Stimulated activated CD8-positive, alpha-beta memory T cell treated with anti-CD3 and anti-CD28 coated beads, Interleukin-4, amount 100 ng/mL, for 1 hour (primary cell): ENCODE measurements around the gene PRKAG2.
A peak's percentile ranks its signal among the peaks of the same experiment; 100 is the strongest.

ENCODE experiments used
- DNase-seq, 2 donors: peaks; one replicate each; pipeline ENCODE4 v3.0.0-alpha.2; 2020; ENCODE audit warnings: low read depth in 2 of 2, low spot score in 1 of 2

Gene PRKAG2

DNA sequence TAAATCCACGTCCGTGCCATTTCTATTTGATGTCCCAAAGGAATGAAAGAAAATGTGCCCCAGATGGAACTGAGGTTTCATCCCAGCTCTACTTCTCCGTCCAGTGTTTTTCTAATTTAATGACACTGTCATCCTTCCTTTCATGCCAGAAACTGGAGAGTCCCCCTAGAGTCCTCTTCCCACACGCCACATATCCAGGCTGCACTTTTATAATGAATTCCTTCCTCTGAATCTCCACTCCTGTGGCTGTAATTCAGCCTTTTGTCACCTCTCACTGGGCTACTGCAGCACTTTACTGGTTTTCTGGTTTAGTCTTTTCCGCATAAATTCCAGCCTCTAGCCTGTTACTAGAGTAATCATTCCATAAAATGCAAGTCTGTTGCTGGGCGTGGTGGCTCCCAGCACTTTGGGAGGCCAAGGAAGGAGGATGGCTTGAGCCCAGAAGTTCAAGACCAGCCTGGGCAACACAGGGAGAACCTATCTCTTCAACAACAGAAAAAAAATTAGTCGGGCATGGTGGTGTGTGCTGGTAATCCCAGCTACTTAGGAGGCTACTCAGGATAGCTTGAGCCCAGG is 214.6 kb downstream of the PRKAG2 start:
- DNase-seq: no peak

DNA sequence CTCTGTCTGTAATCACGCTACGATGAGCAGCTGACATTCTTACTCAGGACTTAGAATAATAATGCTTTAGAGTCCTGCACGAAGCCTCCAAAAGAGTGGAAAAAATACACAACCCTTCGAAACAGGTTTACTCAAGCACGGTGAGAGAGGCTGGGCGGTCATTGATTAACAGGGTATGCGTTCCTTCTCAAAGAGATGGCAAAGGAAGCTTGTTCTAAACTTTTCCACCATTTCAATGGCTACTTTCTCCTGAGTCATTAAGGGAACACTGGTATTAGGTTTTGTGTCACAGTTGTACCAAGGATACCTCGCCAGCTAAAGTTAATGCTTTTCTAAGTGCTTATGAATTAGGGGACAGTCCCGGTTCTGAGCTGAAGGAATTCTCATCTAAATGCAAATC is 215.3 kb downstream of the PRKAG2 start:
- DNase-seq: no peak

DNA sequence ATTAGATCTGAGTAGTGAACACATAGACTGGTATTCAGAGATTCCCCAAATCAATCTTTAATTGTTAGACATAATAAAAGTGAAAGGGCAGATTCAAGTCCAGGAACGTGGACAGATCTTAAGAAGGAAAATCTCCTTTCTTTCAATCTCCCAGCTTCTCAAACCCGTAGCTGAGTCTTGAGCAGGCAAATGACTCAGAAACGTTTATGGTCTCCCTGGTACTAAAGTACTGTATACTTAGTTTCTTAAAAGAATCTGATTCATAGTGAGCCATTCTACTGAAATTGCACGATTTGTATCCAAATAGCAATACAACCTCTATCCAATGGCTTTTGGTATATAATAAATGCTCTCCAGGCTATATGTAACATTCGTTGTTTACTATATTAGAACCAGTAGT is 216.8 kb downstream of the PRKAG2 start:
- DNase-seq: no peak

DNA sequence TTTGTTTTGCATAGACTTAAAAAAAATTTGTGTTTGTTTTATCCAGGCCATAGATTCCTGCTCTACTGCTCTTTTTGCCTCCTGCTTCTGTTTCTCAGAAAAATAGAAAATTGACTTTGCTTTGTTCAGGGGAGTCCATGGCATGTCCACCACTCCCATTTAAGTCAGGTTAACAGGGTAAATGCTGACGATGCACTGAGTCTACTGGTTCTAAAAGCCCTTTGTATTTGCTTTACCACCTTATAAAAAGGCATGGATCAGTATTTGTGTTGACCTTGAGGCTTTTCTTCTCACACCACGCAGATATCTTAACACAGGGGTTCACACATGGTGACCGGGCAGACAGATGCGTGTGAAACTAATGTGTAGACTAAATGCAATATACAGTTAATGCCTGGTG is 217.7 kb downstream of the PRKAG2 start:
- no peak for DNase-seq

DNA sequence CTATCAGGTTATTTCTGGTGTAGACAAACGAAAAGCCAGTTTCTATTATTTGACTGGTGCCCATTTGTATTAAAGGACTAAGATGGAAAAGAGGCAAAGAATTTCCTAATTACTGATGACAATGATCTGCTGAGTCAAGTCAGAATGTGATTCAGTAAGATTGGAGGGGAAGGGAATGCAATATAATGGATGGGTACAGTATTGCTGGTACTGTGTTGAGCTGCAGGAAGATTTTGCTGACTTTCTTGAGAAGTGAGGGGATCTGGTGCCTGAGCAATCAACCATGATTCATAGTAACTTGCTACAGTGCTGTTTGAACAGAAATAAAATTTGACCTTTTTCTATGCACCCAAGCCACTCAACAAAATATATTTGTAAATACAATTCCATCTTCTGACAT is 218.1 kb downstream of the PRKAG2 start:
- no peak for DNase-seq

DNA sequence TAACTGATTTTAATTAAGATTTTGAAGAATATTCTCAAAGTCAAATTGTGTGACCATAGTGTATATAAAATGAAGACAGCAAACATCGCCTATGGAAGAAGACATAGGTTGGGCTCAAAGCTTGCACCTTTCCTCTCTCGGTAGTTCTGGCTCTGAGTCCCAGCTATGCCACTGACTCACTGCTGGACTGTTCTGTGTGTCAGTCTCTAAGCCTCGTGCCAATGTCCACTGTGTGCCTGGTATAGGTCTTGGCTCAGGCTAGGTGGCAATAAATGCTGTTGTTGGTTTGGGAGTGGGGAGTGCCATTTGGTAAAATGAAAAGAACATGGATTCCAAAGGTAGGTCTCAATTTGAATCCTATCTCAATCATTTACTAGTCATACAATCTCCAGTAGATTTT is 219.7 kb downstream of the PRKAG2 start:
- DNase-seq: no peak

DNA sequence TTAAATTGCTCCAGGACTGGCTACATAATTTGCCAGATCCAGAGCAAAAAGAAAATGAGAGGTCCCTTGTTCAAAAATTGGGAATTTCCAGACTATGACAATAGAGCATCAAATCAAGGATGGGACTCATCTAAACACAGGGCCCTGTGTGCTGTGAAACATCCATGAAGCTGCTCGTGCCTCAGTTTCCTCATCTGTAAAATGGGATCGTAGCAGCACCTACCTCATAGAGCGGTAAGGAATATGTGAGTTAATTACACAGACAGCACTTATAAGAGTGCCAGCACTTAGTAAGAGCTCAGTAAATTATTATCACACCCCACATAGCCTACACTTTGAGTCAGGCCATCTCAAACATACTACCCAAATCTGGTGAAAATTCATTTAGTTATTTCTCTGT is 221.4 kb downstream of the PRKAG2 start:
- no peak for DNase-seq

DNA sequence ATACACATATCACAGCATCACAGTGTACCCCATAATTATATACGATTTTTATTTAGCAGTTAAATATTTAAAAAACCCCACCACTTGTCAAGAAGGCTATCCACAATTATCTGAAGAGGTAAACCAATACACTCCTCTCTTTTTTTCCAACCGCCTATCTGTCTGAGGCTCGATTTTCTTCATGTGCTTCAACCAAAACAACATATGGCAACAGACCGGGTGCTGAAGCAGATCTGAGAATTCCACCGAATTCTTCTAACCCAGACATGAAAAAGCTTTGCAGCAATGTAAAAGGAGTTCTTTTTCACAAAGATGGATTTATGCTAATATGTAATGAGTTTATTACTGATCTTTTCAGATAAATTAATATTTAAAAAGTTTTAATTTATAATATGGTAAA is 224.8 kb downstream of the PRKAG2 start:
- DNase-seq: no peak

DNA sequence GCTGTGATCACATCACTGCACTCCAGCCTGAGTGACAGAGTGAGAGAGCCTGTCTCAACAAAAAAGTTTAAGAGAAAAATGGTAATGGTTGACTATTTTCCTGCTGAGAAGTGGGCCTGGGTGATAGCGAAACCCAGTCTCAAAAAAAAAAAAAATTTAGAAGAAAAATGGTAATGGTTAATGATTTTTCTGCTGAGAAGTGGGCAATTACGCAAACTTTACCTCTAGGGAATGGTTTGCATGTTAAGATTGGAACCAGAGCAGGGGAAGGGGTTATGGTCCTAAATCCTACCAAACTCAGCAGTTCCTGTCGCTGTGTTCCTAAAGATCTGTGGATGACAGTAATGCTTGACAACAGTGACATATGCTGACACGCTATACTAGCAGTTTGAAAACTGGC is 226.8 kb downstream of the PRKAG2 start:
- DNase-seq: no peak

DNA sequence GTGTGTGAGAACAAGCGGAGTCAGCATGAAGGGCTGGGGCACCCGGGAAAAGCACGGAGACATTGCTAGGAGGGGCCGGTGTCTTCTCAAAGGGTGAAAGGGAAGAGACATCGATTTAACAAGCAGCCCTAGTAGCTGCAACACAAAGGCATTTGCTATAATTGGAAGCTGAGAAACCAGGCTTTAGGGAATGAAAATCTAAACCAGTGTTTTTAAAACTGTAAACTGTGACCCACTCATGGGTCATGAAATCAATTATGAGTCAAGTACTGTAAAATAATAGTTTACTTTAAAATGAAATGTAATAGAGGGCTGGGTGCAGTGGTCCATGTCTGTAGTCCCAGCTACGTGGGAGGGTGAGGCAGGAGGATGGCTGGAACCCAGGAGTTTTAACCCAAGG is 228.5 kb downstream of the PRKAG2 start:
- no peak for DNase-seq

DNA sequence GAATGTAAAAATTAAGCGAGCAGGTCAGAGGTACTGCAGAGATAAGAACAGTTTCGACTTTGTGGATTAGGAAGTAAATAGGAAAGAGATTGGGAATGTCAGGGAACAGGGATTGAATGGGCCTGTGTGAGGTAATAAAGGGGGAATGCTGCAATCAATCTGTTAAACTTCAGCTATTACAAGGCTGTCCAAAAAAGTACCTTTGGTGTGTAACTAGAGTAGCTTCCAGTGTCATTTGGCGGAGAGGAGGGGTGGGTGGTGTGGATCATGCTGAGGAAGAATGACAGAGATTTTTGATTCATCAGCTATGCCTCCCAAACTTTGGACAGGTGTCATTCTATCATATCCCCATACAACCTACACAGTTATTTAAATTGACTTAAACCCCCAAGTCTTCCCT is 229.0 kb downstream of the PRKAG2 start:
- no peak for DNase-seq

DNA sequence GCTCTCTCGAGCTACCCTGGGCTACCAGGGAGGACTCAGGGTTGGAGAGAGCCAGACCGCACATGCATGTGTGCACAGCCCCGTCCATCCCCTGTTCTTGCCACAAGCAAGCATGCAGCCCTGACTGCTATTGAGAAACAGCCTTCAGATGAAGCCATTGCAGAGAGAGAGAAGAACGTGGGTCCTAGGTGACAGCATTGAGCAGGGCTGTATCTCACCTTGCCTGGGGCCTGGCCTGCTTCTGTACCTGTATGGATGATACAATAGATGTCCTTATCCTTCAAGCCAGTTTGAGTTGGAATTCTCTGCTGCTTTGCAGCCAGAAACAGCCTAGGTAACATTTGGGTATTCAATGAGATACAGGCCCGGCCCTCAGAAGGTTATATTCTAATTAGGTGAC is 229.9 kb downstream of the PRKAG2 start:
- DNase-seq: no peak

DNA sequence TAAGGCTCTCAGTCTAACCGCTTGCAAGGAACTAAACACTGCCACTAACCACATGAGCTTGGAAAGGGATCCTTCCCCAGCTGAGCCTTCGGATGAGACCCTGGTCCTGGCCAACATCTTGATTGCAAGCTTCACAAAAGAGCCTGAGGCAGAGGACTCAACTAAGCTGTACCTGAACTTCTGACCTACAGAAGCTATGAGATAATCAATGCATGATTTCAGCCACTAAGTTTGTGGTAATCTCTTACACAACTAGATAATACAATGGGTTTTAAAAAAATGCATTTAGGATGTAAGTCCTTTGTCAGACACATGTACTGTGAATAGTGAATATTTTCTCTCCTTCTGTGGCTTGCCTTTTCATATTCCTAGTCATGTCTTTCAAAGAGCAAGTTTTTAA is 231.6 kb downstream of the PRKAG2 start:
- DNase-seq: no peak

DNA sequence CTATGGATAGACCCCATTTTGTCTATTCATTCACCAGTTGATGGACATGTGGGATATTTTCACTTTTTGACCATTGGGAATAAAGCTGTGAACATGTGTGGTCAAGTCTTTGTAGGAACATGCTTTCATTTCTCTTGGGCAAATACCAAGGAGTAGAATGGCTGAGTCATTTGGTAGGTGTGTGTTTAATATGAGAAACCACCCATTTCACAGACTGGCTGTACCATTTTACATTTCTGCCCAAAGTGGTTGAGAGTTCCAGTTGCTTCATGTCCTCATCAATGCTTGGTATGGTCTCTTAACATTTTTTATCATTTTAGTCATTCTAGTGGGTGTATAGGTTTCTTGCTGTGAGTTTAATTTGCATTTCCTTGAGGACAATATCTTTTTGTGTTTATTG is 232.4 kb downstream of the PRKAG2 start:
- DNase-seq: no peak

DNA sequence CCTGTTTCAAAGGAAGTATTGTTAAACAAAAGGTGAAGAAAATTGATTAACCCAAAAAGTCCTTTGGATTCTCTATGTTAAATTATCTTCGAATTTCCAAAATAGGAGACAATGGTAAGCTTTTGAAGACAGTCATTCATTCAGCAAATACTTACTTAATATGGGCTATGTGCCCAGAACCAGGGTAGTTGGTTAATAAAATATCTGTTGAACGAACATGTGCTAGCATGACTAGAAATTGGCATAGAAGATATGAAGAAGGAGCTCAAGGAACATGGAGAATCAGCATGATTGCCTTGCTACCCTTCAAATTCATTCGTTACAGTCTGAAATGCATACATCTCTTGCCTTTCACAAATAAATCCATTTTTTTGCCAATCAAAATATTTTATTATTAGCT is 234.2 kb downstream of the PRKAG2 start:
- DNase-seq: no peak

DNA sequence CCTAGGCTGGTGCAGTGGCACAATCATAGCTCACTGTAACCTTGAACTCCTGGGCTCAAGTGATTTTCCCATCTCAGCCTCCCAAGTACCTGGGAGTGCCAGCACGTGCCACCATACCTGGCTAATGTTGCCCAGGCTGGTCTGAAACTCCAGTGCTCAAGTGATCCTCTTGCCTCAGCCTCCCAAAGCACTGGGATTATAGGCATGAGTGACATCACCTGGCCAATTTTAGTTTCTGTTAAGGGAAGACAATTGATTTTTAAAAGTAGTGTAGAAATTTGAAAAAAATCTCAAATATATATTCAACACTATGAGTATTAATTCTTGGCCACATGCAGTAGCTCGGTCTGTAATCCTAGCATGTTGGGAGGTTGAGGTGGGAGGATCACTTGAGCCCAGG is 235.3 kb downstream of the PRKAG2 start:
- no peak for DNase-seq

DNA sequence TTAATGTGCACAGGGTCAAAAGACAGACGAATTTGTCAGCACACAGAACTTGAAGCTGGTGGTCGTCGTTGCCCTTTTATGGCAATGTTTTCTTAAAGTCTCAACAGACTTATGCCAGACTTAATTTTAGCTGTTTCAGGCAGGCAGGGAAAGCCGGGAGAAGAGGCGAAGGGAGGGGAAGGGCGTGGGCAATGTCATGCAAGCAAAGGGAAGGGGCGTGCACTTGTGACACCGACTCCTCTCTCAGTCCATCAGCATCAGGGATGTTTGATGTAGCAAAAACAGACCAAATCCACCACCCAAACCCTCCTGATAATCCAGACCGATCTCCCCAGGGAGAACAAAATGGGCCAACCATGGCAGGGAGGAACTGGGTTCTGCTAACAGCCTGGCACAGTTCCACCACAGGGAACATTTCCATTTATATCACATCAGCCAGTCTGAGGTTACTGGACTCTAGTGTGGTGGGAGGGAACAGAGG is 239.1 kb downstream of the PRKAG2 start:
- DNase-seq: no peak

DNA sequence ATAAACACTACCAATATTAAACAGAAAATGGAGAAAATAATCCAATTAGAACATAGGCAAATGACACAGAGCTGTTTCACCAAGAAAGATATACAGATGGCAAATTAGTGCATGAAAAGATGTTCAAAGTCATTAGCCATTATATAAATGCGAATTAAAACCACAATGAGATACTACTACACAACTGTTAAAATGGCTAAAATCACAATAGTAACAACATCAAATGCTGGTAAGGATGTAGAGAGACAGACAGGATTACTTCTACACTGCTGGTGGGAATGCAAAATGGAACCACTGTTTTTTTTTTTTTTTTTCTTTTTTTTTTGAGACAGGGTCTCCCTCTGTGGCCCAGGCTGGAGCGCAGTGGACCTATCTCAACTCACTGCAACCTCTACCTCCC is 242.3 kb downstream of the PRKAG2 start:
- no peak for DNase-seq

DNA sequence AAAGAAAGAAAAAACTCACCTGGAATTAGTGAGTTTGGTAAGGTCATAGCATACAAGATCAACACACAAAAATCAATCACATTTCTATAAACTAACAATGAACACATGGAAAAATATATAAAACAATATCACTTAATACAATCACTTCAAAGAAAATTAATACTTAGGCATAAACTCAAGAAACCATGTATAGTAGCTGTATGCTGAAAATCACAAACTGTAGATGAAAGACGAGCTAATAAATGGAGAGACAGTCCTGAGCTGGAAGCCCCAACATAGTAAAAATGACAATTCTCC is 243.5 kb downstream of the PRKAG2 start:
- no peak for DNase-seq

DNA sequence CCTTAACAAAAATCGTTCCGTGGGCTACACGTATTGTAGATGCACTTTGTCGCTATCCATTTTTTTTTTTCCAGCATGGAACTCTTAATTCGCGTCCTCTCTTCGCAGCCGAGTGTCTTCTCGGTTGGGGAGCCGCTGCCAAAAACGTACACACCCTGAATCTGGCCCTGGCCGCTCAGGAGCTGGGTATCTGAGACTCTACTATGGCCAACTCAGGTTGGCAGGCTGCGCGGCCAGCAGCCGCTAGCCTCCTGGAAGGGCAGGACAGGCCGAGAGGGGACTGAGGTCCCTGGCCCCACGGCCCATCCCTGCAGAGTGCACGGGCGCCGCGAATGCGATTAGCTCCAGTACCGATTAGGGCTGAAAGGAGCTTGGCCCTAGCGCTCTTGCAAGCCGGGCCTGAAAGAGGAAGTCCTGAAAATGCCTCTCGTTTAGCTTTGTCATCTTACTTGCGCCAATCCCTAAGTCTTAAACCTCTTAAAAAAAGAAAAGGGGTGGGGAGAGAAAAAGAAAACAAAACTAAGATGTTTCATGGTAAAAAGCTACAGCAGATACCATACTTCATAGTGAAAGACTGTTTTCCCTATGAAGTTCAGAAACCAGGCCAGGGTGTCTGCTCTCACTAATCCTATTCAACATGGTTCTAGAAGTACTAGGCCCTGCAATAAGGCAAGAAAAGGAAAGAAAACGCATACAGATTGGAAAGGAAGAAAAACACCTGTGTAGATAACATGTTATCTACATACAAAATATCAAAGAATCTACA is 244.0 kb downstream of the PRKAG2 start:
- DNase-seq: peak; percentile 17 to 27

DNA sequence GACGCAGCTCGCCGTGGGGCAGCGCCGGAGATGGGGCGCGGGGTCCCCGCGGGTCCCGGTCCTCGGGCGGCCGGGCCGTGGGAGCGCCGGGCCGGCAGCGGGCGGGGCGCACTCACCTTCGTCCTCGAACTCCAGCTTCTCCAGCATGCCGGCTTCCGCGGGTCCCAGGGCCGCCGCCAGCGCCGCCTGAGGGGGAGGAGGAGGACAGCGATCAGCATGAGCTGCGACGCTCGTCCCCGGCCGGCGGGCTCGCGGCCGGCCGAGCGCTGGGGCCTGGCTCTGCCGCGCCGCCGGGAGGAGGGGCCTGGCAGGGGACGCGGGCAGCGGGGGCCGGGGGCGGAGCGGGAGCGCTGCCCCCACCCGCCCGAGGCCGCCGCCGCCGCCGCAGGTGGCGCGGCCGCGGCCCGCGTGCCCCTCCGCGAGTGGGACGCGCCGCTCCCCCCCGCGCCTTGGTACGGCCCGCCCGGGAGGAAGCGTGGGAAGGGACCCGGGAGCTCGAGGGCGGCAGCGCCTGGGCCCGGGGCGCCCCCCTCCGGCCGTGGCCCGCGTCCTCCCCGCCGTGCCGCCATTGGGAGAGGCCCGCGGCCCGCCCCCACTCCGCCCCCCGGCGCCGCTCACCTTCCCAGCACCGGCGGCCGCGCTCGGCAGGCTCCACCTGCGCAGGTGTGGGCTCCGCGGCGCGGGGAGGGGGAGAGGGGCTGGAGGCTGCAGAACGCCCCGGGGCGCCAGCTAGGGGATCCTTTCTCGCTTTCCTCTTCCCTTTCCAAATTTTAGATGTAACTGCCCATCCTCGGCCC is 244.8 kb downstream of the PRKAG2 start:
- peak; percentile 62 to 80 for DNase-seq

DNA sequence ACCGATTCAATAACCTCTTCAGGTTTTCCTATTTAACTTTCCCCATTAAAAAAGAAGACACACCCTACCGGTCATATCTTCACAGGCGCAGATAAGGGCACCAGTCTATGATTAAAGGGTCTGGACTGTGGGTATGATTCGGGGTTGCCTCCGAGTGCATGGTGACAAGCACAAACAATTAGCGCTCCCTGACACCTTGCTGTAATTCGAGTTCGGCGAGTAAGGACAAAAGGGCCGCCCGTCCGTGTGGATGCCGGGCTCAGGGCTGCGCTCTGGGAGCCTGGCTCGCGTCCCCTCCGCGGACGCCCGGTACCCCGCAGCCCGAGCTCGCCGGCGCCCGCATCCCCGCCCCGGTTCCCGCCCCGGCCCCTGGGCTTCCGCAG is 245.4 kb downstream of the PRKAG2 start:
- no peak for DNase-seq
